SH-SY5Y (cell line): ENCODE results near the gene DNAJB1.

ENCODE experiments used
- GATA2 ChIP-seq: IDR thresholded peaks from 2 replicates; pipeline ENCODE4 v1.6.1; 2011; ENCODE audit warnings: mild to moderate bottlenecking, low read depth, low read length
- GATA3 ChIP-seq: IDR thresholded peaks from 2 replicates; pipeline ENCODE4 v1.6.1; 2011; ENCODE audit warnings: low read depth, mild to moderate bottlenecking, low read length, moderate library complexity

DNA sequence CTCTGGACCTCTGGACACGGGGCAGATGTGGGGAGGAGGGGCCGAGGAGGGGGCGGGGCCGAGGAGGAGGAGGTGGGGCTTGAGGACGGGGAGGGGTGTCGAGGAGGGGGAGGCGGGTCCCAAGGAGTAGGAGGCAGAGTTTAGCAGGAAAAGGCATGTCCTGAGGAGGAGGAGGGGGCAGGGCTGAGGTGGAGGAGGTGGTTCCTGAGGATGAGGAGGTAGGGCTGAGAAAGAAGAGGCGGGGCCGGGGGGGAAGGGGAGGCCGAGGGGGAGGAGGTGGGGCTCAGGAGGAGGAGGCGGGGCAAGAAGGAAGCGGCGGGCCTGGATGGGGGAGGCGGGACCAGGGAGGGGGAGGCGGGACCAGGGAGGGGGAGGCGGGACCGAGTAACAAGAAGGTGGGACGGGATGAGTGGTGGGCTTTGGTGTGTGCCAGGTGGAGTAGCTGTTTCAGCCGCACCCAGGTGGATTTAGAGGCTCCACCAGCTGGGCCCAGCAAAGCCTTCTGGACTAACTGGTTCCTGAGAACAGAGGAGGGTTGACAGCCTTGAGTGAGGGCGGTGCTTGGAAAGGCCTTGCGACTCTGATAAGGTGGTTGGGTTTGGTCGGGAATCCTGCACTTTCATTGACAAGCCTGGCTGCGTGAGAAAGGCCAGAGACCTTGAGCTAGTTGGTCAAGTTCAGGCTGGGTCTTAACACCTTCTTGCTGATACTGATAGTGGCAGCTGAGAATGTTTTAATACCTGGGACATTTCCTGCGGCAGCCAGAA lies 18.9 kb upstream of the DNAJB1 start:
- no peak for TF ChIP-seq GATA3
- no peak for TF ChIP-seq GATA2
